ENCODE data around the gene BAZ1A.

- TF ChIP-seq CTCF (IDR thresholded peaks at IDR 0.05) (no peak), POLR2A (IDR thresholded peaks at IDR 0.05) (no peak)
Measured at GRCh38 chr14:34912966-34913365, 37.8 kb upstream of the BAZ1A start.
